Measurements from ENCODE around the gene PPP1R12C. TPM values are rescaled to one million over a fixed set of nuclear protein-coding genes. Genes with fewer than 3 reads are reported as not detected.
"Not testable (repeated sequence)": the region's sequence is repeated elsewhere in the genome, so short reads cannot be mapped to it uniquely, and the experiment has no call there.

PPP1R12C gene
- total RNA-seq, 1 experiment from 2014 or later: 22.2 TPM

GRCh38 chr19:55112777-55113569 lies 4.5 kb downstream of the PPP1R12C start:
- no peak for DNase-seq (ENCODE audit: extremely low read depth, low read depth)

GRCh38 chr19:55112246-55112776 lies 5.1 kb downstream of the PPP1R12C start:
- DNase-seq (ENCODE audit: extremely low read depth, low read depth): no peak

DNA sequence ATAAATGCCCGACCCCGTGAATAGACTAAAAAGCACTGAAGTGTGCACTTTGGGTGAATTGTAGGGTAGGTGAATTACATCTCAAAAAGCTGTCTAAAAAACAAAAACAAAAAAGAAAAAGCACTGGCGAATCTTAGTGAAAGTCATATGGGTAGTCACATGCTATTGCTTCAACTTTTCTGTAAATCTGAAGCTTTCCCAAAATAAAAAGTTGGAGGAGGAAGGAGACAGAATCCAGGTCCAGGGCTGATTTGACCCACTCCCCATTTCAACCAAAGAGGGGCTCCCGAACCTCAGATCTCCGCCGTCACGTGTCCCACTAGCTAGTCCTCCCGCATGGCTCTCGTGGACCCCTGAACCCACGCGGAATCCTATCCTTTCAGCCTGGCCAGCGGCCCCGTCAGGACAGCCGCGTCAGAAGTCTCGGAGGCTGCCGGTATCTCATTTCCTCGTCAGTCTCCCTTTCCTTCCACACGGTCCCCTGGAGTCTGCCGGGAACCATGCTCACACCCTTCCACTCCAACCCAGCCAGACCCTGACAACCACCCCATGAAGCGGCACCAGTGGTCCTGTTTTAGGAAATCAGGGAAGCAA lies 6.1 kb downstream of the PPP1R12C start:
- DNase-seq (ENCODE audit: extremely low read depth, low read depth): no peak

DNA sequence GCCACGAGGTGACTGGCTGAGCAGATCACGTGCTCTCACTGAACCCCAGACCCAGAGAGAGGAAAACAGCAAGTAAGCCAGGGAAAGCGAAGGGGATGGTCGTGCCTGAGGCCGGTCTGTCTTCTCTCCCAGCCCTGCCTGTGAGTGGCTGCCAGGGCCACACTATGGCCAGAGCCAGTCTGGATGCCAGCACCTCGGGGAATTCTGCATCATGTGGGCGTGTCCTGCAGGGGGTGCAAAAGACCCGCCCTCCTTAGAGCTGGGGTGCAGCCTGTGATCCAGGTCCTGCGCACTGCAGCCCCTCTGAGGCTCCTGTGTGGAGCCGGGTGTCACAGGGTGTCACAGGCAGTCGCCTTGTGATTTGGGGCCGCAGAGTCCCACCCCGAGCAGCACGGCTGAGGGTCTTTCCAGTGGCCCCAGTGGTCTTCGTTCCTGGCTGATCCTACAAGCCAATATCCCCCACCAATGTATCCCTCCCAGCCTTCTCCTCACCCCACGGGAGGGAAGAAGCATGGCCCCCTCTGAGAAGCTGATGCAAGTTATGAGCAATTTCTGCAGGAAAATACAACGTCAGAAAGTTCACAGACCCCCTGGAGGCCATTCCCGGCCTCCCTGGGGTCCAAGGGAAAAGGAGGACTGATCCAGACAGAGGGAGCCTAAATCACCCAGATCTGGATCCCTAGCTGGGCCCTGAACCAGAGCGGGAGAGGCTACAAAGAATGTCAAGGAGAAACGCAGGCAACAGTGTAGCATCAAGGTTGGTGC lies 7.7 kb downstream of the PPP1R12C start:
- DNase-seq (ENCODE audit: extremely low read depth, low read depth): no peak

GRCh38 chr19:55107252-55107651 lies 10.2 kb downstream of the PPP1R12C start:
- DNase-seq (ENCODE audit: extremely low read depth, low read depth): not testable (repeated sequence)

DNA sequence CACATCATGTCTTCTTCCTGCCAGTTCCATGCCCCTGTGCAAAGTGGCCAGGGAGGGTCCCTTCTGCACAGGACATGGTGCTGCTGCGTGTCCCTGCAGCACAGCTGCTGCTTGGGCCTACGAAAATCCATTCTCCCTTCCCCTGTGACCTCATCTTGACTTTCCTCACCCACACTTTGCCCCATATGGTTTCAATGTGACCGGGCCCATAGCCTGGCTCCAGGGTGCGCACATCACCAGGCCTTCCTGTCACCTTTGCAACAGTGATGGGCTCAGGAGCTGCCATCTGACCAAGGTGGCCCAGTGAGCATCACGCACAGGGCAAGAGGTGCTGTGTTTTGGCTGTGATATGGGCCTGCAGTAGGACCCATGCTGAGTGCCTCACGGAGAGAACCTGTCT lies 10.8 kb downstream of the PPP1R12C start:
- DNase-seq (ENCODE audit: extremely low read depth, low read depth): no peak

DNA sequence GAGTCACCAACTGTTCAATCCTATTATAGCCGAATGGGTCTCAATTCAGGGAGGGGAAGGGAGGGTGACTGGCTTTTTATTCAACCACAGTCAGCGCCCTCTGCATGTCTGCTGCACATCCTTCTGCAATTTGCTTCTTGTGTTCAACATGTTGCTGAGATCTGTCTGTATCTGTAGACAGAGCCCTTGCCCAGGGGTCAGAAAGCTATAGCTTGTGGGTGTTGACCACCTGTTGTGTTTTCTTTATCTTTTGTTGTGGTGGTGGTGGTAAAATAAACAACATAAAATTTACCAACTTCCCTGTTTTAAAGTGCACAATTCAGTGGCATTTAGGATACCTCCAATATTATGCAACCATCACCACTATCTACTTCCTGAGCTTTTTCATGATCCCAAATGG lies 12.2 kb downstream of the PPP1R12C start:
- no peak for DNase-seq (ENCODE audit: extremely low read depth, low read depth)

DNA sequence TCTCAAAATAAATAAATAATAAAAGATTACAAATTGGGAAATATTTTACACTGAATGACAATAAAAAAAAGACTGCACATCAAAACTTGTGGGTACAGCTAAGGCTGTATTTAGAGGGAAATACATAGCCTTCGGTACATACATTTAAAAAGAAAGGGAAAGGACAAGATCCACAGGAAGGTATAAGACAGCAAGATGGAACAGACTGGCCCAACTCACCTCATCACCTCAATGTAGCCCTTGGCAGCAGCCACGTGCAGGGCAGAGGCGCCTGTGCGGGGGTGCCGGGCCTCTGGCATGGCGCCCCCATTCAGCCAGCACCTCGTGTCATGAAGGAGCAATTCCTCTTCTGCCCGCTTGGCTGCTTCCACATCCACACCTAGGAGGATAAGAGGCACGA lies 14.2 kb downstream of the PPP1R12C start:
- DNase-seq (ENCODE audit: extremely low read depth, low read depth): no peak

DNA sequence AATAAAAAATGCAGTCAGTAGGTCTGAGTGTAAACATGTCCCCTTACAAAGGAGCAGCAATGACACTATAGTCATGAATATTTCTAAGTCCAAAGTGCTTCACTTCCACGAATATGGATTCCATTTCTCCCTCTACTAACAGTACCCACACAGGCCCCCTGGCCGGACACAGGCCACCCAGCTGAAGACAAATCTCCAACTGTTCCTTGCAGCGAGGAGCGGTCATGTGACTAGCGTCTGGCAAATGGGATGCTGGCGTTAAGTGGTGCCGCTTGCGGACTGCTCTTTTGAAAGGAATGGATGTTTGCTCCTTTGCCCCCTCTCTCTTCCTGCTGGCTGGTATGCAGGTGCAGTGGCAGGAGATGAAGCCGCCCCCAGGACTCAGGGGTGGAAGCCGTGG lies 16.2 kb downstream of the PPP1R12C start:
- DNase-seq (ENCODE audit: extremely low read depth, low read depth): no peak

DNA sequence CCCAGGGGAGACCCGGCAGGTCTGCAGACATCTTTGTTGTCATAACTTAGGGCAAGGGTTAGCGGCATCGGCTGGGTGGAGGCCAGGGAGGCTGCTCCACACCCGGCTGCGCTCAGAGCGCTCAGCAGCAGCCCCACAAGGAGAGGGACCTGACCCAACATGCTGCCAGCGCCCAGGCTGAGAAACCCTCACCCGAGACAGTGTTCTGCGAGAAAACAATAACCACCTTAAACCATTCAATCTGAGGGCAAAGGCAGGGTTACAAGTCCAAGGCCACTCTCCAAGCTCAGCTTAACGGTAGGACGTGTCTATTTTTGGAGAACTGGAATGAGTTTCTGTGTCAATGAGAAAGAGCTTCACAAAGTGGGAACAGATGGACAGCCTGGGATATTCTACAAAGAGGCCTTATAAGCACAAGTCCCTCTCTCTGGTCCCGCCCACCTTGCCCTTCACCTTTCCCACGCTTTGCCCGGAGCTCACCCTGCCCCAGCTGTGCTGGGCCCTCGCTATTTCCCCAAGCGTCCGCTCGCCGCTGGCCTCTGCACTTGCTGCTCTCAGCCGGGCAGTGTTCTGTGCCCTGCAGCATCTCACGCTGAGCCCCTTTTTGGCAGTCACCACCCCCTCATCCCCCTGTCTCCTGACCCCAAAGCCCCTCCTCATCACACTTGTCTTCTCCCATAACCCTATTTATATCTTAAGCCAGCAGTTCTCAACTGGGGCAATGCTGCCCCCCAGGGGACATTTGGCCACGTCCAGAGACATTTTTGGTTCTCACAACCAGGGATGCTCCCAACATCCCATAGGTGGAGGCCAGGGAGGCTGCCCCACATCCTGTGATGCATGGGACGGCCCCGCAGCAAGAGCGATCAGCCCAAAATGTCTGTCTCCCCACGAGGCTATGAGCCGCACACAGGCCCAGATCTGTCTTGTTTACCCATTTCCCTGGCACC lies 17.6 kb downstream of the PPP1R12C start:
- DNase-seq (ENCODE audit: extremely low read depth, low read depth): no peak

- no peak for DNase-seq (ENCODE audit: extremely low read depth, low read depth)
These were observed 18.5 kb downstream of the PPP1R12C start for GRCh38 chr19:55098716-55099556.

- DNase-seq (ENCODE audit: extremely low read depth, low read depth): no peak
These were observed 19.3 kb downstream of the PPP1R12C start for GRCh38 chr19:55097864-55098715.

GRCh38 chr19:55096061-55096701 lies 21.3 kb downstream of the PPP1R12C start:
- DNase-seq (ENCODE audit: extremely low read depth, low read depth): no peak

- DNase-seq (ENCODE audit: extremely low read depth, low read depth): no peak
These were observed 22.0 kb downstream of the PPP1R12C start for GRCh38 chr19:55095260-55096060.

- no peak for DNase-seq (ENCODE audit: extremely low read depth, low read depth)
These were observed 22.8 kb downstream of the PPP1R12C start for GRCh38 chr19:55094456-55095259.
